HG02678 (cell line): ENCODE measurements around the gene AMOT.
"Not testable (repeated sequence)": the region's sequence is repeated elsewhere in the genome, so short reads cannot be mapped to it uniquely, and the experiment has no call there.

Experiments used
- ATAC-seq: cut with Tn5 transposase; IDR thresholded peaks from one replicate; pipeline ENCODE4 v1.9.1; 2021; ENCODE audit warnings: mild to moderate bottlenecking, moderate library complexity; ENCODE audit not compliant: unreplicated experiment

Gene AMOT

DNA sequence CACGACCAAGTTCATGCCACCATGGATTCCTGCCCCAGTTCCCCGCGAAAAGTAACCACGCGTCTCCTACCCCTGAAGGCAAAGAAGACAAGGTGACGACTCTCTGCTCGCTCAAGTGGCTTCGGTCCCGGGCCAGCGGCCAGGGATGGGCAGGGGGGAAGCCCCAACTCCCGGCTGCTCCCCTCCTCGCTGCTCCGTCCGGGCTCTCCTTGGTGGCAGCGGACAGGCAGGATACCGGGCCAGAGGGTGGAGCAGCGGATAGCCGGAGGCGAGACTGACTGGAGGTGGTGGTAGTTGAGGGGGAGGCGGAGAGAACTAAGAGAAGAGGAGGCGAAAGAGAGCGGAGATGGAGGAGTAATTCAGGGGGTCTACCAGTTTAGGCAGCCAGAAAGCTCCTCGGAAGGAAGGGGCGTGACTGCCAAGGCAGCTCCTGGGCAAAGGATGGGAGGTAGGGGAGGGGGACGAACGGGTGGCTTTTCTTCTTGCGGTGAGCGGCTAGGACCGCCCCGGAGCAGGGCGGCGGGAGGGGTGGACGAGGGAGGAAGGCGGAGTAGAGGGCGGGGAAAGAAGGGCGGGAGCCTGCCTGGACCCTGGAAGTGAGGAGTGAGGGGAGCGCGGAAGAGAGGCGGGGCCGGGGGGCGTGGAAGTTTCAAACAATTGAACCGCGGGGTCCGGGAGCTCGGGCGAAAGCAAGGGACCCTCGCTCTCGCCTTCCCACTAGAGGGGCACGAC is at the start of gene AMOT:
Gene AMOT, minus strand, starts transcription at position 450 of the 732 bp plus-strand sequence. CDS start 17,705 bp downstream, outside the sequence.
- ATAC-seq, result peak; percentile 71

GRCh38 chrX:112889400-112889799 is 48.8 kb upstream of the AMOT start:
- no peak for ATAC-seq

- no peak for ATAC-seq
Observed at GRCh38 chrX:112888916-112889315, 48.3 kb upstream of the AMOT start.

GRCh38 chrX:112877771-112878173 is 37.1 kb upstream of the AMOT start:
- ATAC-seq, result peak; percentile 59

DNA sequence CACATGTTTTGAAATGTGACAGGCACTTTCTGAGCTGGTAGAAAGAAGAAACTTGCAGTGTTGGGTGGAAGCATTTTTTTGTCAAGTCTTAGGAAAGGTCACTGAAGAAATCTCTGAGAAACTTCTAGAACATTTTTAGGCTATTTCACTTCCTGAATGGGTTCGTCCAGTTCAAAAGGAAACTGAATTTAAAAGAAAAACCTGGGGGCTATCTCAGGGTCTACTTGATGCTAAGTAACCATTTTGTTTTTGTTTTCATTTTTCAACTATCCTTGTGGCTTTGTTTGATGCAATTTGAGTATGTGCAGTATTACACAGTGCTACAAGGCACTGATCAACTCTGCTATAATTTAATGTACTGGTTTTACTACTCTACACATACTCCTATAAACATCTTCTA is 34.0 kb upstream of the AMOT start:
- ATAC-seq, result no peak

- ATAC-seq, result no peak
Observed at GRCh38 chrX:112874175-112874574, 33.5 kb upstream of the AMOT start.

GRCh38 chrX:112868586-112868985 is 28.0 kb upstream of the AMOT start:
- ATAC-seq, result no peak

GRCh38 chrX:112867570-112867969 is 26.9 kb upstream of the AMOT start:
- peak; percentile 77 for ATAC-seq

DNA sequence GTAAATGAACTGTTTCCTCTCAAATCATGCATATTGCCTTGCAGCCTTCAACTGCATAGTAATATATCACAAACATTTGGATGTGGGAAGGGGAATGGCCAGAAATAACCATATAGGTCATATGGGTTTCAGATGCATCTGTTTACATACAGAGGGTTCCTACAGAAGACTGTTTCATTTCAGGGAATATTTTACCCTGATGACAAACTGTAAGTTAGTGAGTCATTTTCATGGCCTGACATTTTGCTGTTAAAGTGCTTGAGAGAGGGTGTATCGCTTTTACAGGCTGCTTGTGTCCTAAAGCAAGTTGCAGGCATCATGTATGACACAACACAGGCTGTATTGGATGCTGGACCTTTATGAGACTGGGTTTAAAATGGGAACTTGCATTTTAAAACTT is 25.5 kb upstream of the AMOT start:
- ATAC-seq, result no peak

DNA sequence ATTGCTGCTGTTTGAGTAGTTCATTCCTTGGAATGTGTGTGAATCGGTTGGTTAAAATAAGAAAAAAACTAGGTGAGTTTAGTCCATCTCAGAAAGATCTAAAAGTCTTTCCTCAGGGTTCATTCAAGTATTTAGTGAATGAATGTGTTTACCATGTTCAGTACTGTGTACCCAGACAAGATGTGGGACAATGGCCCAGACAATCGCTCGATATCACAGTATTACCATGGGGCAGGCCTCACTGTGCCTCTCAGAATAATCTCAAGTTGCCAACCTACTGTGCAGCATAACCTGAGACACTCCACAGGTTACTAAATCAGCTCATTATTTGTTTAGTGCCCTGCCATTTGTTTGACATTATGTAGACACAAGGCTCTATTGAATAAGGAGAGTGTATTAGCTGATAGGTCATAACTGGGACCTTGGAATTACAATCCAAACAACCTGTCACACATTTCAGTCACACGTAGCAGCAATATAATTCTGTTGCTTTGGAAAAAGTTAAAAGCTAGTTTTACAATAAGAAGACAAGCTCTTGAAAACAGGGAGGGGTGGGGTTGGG is 24.9 kb upstream of the AMOT start:
- no peak for ATAC-seq

GRCh38 chrX:112863850-112864249 is 23.2 kb upstream of the AMOT start:
- ATAC-seq, result no peak

DNA sequence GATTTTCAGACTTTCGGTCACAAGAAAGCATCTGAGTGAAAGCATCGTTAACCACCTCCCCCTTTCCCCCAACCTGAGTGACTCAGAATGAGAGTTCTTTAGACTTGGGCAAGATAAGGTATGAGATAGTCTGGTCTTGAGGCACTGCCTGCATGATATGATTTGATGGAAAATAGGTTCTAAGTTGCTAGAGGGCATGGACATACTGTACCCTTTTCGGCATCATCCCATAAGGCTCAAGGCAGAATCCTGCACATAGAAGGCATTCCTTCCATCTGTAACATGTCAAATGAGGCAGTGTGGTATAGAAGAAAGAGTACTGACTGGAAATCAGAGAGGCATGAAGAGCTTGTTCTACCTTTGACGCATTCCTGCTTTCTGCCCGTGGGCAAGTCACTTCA is 16.8 kb upstream of the AMOT start:
- no peak for ATAC-seq

GRCh38 chrX:112854901-112855300 is 14.3 kb upstream of the AMOT start:
- ATAC-seq, result not testable (repeated sequence)

- ATAC-seq, result no peak
Observed at GRCh38 chrX:112852851-112853250, 12.2 kb upstream of the AMOT start.

GRCh38 chrX:112851806-112852205 is 11.2 kb upstream of the AMOT start:
- ATAC-seq, result peak; percentile 64

DNA sequence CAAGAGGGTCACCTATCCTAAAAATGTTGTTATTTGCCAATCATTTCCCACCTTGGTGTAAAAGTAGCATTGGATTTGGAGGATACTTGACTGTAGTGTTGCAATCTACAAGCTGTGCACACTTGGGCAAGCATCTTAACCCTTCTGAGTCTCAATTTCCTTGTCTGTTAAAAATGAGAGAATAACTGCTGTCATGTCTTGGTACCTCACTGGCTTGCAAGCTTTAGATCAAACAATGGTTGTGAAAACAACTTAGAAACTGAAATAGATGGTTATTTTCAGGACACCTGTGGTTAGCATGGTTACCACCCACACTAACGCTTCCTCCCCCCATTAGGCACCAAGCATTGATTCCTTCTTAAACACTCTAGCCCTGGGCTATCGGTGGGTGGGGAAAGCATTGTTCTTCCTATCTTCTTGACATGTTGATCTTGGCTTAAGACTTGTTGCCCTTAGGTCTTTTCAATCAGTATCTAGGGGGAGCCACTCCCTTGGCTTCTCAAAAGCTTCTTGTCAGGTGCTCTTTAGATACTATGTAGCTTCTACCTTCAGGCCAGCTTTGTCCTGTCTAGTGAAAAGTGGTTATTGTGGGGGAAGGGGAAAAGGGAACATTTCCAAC is 10.6 kb upstream of the AMOT start:
- ATAC-seq, result peak; percentile 86

GRCh38 chrX:112849016-112849415 is 8.4 kb upstream of the AMOT start:
- ATAC-seq, result no peak

GRCh38 chrX:112846782-112847181 is 6.2 kb upstream of the AMOT start:
- no peak for ATAC-seq

- ATAC-seq, result no peak
Observed at GRCh38 chrX:112846187-112846586, 5.6 kb upstream of the AMOT start.

DNA sequence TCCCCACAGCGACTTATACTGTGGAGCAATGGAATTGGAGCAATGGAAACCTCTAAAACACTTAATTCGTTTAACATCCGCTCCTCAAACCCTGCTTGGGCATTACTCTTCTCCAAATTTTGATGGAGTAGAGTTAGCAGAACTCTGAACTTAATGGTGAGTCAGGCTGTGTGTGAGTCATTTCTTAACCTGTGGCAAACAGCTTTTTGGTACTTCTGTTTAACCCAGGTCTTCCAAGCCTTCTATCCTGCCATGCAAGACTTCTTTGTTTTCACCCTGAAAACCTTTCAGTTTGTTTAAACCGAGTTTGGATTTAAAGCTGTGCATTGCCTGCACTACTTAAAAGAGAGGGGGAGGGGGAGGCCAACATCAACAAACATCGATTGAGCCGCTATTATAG is 3.6 kb upstream of the AMOT start:
- ATAC-seq, result no peak

DNA sequence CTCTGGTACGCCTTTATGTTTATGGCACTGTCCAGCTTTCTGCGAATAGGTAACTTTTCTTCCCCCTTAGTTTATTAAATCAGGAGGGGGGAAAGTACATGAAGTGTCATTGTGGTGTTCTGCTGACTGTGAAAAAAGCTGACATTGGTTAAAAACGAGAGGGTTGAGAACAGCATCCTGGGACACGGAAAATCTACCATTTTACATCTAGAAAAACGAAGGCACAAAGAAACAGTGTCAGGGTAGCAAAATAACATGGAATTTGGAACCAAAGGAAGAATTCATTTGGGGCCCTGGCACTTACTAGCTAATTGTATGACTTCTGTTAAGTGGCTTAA is 1.2 kb upstream of the AMOT start:
- peak; percentile 7 for ATAC-seq

DNA sequence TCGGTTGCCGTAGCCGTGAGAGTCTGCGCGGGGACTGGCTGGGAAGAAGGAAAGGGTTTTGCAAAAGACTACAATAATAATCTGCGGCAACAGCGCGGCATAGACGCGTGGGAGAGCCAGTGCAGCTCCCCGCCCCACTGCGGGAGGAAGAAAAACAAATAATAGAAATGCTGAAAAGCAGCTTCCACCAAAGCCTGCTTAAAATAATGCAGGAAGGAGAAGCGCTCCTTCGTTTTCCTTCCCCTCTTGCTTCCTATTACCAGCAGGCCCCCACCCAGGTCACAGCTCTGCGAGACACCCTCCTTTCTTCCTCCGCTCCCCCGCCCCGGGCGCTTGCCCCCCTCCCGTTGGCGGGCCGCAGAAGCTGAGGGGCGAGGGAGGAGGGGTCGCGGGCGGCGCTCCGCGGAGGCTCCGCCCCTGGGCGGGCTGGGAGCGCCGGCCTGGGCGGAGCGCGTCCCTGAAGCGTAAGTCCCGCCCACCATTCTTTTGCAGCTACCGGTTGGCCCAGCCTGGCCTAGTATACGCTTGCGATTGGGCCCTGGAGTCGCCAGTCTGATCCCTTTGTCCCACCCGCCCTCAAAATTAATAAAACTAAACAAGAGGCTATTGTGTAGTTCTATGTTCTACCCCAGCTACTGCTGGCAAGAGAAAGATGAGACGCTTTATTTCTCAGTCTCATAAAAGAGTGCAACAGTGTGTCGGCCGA is 636 bp upstream of the AMOT start:
- ATAC-seq, result peak; percentile 95
